ENCODE results near the gene MYBPC2.

Gene MYBPC2

DNA sequence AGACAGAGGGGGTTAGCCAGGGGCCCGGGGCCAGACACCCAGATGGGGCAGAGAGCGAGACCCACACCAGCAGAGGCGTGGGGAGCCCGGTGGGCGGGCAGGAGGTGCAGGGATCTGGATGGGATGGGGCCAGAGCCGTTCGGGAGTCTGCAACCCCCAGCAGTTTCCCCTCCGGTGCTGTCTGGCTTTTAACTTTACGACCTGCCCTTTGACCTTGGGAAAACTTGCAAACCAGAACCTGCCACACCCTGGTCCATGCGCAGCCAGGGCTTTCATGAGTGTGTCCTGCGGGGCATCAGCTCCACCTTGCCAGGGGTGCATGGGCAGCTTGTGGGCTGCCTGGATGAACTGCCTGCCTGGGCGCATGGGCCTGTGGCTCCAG is 68.5 kb downstream of the MYBPC2 start (continued):
- TF ChIP-seq ZFHX2 (tag by site-specific recombination; conservative IDR thresholded peaks at IDR 0.05): peak; percentile 35; the same call in 1 of the 2 replicates
- no peak for TF ChIP-seq SP2 (tag by site-specific recombination; IDR thresholded peaks at IDR 0.05)
- TF ChIP-seq ZBTB7A (tag by site-specific recombination; IDR thresholded peaks at IDR 0.05; ENCODE audit: low read depth): no peak
- TF ChIP-seq ZNF654 (tag by site-specific recombination; IDR thresholded peaks at IDR 0.05; ENCODE audit: low read depth): no peak
- no peak for TF ChIP-seq ZBTB17 (tag by site-specific recombination; IDR thresholded peaks at IDR 0.05)
- 0 out of 2 replicates have a peak, but pooled peaks have one; percentile 16 for TF ChIP-seq ZNF335 (tag by site-specific recombination; conservative IDR thresholded peaks at IDR 0.05)
- TF ChIP-seq, protein P1, sequence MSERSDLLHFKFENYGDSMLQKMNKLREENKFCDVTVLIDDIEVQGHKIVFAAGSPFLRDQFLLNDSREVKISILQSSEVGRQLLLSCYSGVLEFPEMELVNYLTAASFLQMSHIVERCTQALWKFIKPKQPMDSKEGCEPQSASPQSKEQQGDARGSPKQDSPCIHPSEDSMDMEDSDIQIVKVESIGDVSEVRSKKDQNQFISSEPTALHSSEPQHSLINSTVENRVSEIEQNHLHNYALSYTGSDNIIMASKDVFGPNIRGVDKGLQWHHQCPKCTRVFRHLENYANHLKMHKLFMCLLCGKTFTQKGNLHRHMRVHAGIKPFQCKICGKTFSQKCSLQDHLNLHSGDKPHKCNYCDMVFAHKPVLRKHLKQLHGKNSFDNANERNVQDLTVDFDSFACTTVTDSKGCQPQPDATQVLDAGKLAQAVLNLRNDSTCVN (tag by site-specific recombination; optimal IDR thresholded peaks at IDR 0.05): no peak
- TF ChIP-seq ZNF175 (tag by site-specific recombination; IDR thresholded peaks at IDR 0.05): no peak
- TF ChIP-seq HOXD13 (CRISPR knock-in tag; IDR thresholded peaks at IDR 0.05; ENCODE audit: borderline replicate concordance): 0 out of 2 replicates have a peak, but pooled peaks have one; percentile 13
- no peak for TF ChIP-seq ZNF391 (tag by site-specific recombination; IDR thresholded peaks at IDR 0.05; ENCODE audit: borderline replicate concordance, low read depth)
- TF ChIP-seq, protein P2, sequence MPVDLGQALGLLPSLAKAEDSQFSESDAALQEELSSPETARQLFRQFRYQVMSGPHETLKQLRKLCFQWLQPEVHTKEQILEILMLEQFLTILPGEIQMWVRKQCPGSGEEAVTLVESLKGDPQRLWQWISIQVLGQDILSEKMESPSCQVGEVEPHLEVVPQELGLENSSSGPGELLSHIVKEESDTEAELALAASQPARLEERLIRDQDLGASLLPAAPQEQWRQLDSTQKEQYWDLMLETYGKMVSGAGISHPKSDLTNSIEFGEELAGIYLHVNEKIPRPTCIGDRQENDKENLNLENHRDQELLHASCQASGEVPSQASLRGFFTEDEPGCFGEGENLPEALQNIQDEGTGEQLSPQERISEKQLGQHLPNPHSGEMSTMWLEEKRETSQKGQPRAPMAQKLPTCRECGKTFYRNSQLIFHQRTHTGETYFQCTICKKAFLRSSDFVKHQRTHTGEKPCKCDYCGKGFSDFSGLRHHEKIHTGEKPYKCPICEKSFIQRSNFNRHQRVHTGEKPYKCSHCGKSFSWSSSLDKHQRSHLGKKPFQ (tag by site-specific recombination; IDR thresholded peaks at IDR 0.05): no peak
- TF ChIP-seq REPIN1 (tag by site-specific recombination; IDR thresholded peaks at IDR 0.05; ENCODE audit: low read depth): no peak
- no peak for TF ChIP-seq ZNF843 (tag by site-specific recombination; IDR thresholded peaks at IDR 0.05)
- TF ChIP-seq ZNF174 (tag by site-specific recombination; IDR thresholded peaks at IDR 0.05): no peak

DNA sequence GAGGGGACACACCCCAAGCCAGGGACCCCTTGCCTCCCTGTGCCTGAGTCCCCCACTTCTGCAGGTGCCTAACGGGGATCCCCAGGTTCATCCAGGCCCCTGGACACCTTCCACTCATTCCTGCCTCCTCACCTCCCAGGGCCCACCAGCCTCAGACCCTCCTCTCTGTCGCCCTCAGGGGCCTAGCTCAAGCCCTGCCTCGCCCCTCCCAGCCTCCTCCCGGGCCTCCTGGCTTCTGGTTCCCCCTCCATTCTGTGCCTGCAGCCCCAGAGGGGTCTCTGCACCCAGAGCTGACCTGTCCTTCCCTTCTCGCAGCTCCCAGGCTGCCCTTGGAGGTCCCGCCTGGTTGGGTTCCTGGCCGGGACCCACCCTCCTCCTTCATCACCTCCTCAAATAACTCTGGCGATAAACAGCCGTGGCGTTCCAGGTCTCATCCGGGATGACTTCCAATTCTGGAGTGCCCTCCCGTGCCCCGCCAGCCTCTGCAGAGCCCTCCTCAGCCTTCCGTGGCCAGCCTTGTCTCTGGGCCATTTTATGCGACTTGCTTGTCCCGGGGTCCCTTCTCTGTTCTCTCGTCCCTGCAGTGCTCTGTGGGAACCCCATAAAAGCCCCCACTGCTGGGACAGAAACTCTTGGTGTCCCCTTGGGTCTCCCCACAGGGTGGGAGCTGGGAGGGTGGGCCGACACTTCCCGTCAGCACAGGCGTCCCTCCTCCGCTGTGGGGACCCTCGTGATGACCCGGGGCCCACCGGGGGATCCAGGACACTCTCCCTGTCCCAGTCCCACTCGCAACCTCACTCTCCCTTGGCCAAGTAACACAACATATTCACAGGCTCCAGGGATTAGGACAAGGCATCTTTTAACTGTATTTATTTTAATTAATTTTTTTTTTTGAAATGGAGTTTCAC is 69.1 kb downstream of the MYBPC2 start:
- peaks cover 7% of the 10 kb centered on the region for H3K4me1 ChIP-seq (ENCODE audit: control insufficient read depth, insufficient read depth, low read length)
- no peaks in the 10 kb centered on the region; a peak in 1 of 3 replicates for H3K36me3 ChIP-seq (ENCODE audit: control insufficient read depth in 2 of 2, insufficient read depth in 1 of 2, low read length in 2 of 2)
- no peaks in the 10 kb centered on the region for H3K9me3 ChIP-seq (ENCODE audit: control insufficient read depth, insufficient read depth, low read depth, low read length)
- CTCF ChIA-PET: interaction anchor here (0.6 to 2.3 kb wide), 4 partner anchors 23 to 57 kb away, joined by 4 to 7 read pairs (median 6); no protein-coding TSS in a partner anchor
- no peak overlapping the region for H3K27ac ChIP-seq (ENCODE audit: extremely low read depth, low read depth, low read length)
- POLR2A ChIA-PET: interaction anchor here (1.0 kb wide), 1 partner anchor 9 kb away, joined by 4 read pairs; the partner anchor contains the start of gene JOSD2
- TF ChIP-seq ZFP69B (tag by site-specific recombination; IDR thresholded peaks at IDR 0.05) (peak; percentile 75; the same call in 1 of the 2 replicates), ZNF404 (tag by site-specific recombination; IDR thresholded peaks at IDR 0.05) (no peak), MEIS1 (CRISPR knock-in tag; IDR thresholded peaks at IDR 0.05; ENCODE audit: borderline replicate concordance) (no peak), ZNF19 (tag by site-specific recombination; IDR thresholded peaks at IDR 0.05; ENCODE audit: low read depth) (no peak), SP2 (tag by site-specific recombination; IDR thresholded peaks at IDR 0.05) (0 out of 2 replicates have a peak, but pooled peaks have one; percentile 18), GLIS2 (tag by site-specific recombination; IDR thresholded peaks at IDR 0.05) (peak; percentile 34; the same call in 1 of the 2 replicates), ZNF600 (tag by site-specific recombination; IDR thresholded peaks at IDR 0.05) (no peak), ZNF843 (tag by site-specific recombination; IDR thresholded peaks at IDR 0.05) (no peak), KLF1 (tag by site-specific recombination; IDR thresholded peaks at IDR 0.05) (peak; percentile 54; the same call in 1 of the 2 replicates)
- TF ChIP-seq, protein P3, sequence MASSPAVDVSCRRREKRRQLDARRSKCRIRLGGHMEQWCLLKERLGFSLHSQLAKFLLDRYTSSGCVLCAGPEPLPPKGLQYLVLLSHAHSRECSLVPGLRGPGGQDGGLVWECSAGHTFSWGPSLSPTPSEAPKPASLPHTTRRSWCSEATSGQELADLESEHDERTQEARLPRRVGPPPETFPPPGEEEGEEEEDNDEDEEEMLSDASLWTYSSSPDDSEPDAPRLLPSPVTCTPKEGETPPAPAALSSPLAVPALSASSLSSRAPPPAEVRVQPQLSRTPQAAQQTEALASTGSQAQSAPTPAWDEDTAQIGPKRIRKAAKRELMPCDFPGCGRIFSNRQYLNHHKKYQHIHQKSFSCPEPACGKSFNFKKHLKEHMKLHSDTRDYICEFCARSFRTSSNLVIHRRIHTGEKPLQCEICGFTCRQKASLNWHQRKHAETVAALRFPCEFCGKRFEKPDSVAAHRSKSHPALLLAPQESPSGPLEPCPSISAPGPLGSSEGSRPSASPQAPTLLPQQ (tag by site-specific recombination; IDR thresholded peaks at IDR 0.05): peak; percentile 20; the same call in 1 of the 2 replicates
- H3K4me3 ChIP-seq (ENCODE audit: low read depth, low read length): no peak overlapping the region
